ENCODE measurements around the gene PTGR2.
"Not testable (repeated sequence)": the region's sequence is repeated elsewhere in the genome, so short reads cannot be mapped to it uniquely, and the experiment has no call there.

PTGR2 gene

DNA sequence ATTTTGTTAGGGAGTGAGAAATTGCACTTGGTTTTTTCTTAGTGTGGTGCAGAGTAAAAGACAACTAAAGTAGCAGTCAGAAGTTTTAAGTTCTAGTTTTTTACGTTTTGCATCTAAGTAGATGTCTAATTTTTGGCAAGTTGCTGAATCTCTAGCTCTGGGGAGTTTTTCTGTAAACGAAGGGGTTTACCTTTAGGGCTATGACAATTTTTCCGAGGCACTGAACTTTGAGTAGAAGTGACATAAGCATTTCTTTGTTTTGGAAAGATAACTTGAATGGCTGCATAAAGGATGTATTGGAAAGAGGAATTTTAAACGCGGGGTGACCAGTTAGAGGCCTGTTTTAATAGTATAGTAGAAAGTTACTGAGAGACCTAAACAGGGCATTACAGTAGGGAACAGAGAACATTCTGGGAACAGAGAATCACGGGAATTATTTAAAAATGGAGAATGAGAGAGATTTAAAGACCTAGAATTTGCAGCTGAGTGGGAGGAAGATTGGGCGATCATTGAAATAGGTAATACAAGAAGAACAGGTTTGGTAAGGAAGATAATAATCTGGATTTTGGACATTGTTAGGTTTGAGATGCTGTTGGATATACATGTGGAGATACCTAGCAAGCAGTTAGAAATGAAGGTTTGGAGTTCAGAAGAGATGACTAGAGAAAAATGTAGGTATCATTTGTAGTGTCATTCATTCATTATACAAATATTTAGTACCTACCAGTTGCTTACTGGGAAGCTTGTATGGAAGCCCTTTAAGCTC lies 36.2 kb downstream of the PTGR2 start:
- DNase-seq, result no peak

DNA sequence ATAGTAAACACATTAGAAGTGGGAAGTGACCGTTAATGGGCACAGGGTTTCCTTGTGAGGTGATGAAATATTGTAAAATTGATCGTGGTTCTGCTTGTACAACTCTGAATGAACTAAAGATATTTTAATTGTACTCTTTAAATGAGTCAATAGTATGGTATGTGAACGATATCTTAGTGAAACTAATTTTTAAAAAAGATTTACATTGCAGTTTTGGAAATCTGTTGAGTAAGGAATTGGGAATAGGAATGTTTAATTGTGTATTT lies 36.8 kb downstream of the PTGR2 start:
- no peak for DNase-seq

DNA sequence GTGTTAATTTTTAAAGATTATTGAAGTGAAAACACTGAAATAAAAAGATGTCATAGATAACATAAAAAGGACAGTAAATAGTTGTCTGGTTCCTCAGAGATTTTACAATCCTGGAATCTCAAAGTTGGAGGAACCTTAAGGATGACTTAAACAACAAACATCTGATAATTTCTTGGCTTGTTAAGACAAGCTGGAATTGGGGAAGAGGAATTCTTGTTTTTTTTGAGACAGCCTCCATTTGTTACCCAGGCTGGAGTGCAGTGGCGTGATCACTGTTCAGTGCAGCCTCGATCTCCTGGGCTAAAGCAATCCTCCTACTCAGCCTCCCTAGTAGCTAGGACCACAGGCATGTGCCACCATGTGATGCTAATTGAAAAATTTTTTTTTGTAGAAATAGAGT lies 37.3 kb downstream of the PTGR2 start:
- DNase-seq, result no peak

DNA sequence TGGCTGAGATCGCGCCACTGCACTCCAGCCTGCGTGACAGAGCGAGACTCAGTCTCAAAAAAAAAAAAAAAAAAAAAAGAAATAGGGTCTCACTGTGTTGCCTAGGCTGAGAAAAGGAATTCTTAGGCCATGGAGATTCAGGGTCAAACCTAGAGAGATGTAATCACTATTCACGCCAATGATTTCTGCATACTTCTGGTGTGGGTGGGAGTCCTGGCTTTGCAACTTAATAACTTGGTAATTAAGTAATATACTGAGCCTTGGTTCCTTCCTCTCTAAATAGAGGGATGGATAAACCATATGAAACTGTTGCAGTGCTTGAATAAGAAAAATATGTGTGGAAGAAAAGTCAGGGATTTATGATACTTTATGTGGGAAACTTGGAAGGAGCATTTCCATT lies 37.7 kb downstream of the PTGR2 start:
- DNase-seq, result no peak

DNA sequence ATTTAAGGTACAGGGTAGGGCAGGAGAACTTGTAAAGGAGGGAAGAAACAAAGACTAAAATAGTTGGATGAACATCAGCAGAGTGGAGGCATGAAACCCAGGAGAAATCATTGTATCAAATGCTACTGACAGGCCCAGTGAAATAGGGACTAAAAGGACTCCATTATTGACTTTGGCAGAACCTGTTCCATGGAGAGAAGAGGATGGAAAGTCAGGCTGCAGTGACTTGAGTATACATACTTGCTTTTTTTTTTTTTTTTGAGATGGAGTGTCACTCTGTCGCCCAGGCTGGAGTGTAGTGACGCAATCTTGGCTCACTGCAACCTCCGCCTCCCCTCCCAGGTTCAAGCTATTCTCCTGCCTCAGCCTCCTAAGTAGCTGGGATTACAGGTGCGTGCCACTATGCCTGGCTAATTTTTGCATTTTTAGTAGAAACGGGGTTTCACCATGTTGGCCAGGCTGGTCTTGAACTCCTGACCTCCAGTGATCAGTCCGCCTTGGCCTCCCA lies 42.6 kb downstream of the PTGR2 start:
- DNase-seq, result not testable (repeated sequence)

DNA sequence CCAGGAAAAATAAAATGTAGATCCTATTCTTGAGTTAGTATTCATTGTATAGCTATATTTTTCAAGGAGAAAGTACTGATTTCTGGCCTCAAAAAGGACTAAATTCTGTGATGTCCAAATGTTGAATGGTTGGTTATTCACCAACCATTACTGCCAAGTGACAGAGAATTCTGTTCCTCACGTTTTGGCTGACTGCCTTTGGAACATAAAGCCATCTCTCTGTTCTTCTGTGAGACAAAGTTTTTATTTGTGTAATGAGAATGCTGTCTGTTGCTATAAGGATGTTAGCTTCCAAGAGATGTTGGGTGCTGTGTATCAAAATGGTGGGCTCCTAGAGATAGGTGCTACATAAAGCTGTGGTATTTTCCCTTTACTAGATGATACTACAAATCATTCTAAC lies 44.3 kb downstream of the PTGR2 start:
- no peak for DNase-seq

DNA sequence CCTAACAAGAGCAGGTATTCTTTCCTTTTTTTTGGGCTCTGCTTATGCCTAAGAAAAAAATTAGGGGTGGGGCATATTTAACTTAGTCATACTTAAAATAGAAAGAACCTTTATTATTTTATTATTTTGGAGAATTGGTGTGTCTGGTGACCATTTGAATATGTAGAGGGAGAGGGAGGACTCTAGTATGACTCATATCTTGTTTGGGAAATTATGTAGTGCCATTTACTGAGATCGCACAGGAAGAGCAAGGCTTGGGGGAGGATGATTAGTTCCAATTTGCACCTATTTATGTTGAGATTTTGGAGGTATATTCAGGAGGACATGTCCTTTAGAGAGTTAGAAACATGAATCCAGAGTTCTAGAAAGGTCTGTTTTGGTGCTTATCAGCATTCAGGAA lies 44.9 kb downstream of the PTGR2 start:
- DNase-seq, result no peak

DNA sequence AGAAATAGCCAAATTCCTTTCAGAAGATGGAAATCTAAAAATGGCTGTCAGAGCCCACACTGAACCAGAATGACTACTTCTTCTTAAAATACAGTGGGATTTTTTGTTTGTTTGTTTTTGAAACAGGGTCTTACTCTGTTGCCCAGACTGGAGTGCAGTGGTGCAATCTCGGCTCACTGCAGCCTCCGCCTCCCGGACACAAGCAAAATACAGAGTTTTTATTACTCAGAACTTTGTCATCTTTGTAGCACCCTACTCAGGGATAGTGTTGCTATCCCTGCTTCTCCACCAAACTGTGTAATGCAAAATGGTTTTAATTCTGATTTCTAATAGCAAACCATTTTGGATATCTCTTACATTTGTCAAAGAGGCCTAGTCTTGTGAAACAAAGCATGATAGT lies 51.4 kb downstream of the PTGR2 start:
- no peak for DNase-seq

DNA sequence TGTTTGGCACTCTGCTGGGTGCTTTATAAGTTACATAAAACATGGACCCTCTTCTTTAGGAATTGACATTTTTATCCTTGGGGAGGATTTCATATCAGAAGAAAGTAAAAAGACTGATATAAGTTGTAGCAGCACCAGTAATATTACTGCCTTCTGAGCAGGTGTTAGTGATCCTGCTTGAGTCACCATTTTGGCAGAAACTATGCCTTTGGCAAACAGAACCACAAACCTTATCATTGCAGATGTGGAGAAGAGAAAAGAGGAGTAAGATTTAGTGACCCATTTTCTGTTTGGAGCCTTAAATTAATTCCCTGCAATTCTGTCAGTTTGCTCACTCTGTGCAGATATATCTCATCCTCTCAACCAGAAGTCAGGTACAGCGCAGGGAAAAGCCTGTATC lies 58.0 kb downstream of the PTGR2 start:
- DNase-seq, result no peak

DNA sequence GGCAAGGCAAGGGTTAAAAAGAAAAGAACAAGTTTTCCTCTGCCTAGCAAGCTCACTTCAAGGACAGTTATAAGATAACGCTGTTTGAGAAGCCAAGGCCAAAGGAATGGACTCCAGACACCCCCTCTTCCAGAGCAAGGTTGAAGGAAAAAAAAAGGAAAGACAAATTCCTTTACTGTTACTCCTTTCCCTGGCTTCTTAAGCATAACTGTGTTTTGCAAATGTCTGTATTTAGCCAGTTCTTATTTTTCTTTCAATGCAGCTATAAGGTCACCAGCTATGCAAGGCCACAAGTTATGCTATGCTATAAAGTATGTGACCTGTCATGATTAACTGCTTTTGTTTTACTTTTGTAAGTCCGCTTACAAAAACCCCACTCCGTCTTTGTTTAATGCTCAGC lies 61.6 kb downstream of the PTGR2 start:
- no peak for DNase-seq

DNA sequence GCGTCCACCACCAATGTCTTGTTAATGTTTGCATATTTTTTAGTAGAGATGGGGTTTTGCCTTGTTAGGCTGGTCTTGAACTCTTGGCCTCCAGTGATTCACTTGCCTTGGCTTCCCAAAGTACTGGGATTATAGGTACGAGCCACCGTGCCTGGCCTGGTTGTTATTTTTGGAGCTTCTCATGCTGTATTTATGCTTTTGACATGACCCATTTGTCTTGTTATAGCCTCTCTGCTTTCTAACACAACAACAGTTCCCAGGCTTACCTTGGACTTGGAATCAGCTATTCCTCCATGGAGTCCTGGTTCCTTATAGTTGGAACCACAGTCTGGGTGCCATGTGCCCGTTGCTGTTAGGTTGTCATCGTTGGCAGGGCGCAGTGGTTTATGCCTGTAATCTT lies 64.7 kb downstream of the PTGR2 start:
- no peak for DNase-seq

DNA sequence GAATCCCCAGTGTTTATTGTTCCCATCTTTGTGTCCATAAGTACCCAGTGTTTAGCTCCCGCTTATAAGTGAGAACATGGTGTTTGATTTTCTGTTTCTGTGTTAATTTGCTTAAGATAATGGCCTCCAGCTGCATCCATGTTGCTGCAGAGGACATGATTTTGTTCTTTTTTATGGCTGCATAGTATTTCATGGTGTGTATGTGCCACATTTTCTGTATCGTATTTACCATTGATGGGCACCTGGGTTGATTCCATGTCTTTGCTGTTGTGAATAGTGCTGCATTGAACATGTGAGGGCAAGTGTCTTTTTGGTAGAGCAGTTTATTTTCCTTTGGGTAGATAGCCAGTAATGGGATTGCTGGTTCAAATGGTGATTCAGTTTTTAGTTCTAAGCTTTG lies 67.8 kb downstream of the PTGR2 start:
- not testable (repeated sequence) for DNase-seq

DNA sequence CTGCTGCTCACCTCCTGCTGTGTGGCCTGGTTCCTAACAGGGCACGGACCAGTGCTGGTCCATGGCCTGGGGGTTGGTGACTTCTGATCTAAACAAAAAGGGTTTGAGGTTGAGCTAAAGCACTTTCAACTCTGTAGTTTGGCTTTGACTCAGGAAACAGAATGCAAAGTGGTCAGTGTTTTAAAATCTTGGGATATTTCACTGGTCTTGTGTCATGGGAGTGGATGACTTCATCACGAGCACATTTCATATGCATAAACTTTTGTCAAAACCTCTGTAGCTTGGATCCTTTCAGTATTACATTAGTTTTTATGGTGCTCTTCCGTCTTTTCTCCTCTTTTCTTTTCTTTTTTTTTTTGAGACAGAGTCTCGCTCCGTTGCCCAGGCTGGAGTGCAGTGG lies 72.7 kb downstream of the PTGR2 start:
- DNase-seq, result no peak
